ENCODE data around the gene PIGX. TPM values are rescaled to one million over a fixed set of nuclear protein-coding genes. Genes with fewer than 3 reads are reported as not detected.
A peak's percentile ranks its signal among the peaks of the same experiment; 100 is the strongest.

PIGX gene
- total RNA-seq, 2 experiments from 2014 or later, result 40.5 to 56.9 TPM

- DNase-seq (no peak), ATAC-seq (no peak)
- Mint-ChIP-seq H3K36me3 (no peaks in the 10 kb centered on the region), H3K4me3 (no peak overlapping the region), H3K27ac (no peak overlapping the region), H3K9me3 (ENCODE audit: low read depth) (no peaks in the 10 kb centered on the region), H3K4me1 (peaks cover 11% of the 10 kb centered on the region), H3K27me3 (no peaks in the 10 kb centered on the region)
- CTCF ChIA-PET, result interaction anchor here (1.2 to 9.0 kb wide), 2 partner anchors 83 to 161 kb away, joined by 4 to 219 read pairs; no protein-coding TSS in a partner anchor
Observed at GRCh38 chr3:196689941-196690660, 22.1 kb upstream of the PIGX start.

GRCh38 chr3:196691386-196691785 is 20.8 kb upstream of the PIGX start:
- CTCF ChIA-PET, result interaction anchor here (1.2 to 9.0 kb wide), 2 partner anchors 84 to 163 kb away, joined by 4 to 219 read pairs; no protein-coding TSS in a partner anchor
- ATAC-seq (no peak), DNase-seq (no peak)
- peaks cover 2% of the 10 kb centered on the region for H3K9me3 Mint-ChIP-seq (ENCODE audit: low read depth)
- H3K36me3 Mint-ChIP-seq, result no peaks in the 10 kb centered on the region
- no peaks in the 10 kb centered on the region for H3K27me3 Mint-ChIP-seq
- no peak overlapping the region for H3K4me3 Mint-ChIP-seq
- H3K27ac Mint-ChIP-seq, result no peak overlapping the region
- peaks cover 7% of the 10 kb centered on the region for H3K4me1 Mint-ChIP-seq

GRCh38 chr3:196694202-196694638 is 18.0 kb upstream of the PIGX start:
- peak; percentile 79 for ATAC-seq
- H3K4me3 Mint-ChIP-seq, result no peak overlapping the region
- peak; percentile 48 for DNase-seq

GRCh38 chr3:196694941-196695848 is 17.0 kb upstream of the PIGX start:
- peaks cover 2% of the 10 kb centered on the region for H3K9me3 Mint-ChIP-seq (ENCODE audit: low read depth)

More at GRCh38 chr3:196694202-196694638, 18.0 kb upstream of the PIGX start:
- Mint-ChIP-seq H3K36me3 (no peaks in the 10 kb centered on the region), H3K9me3 (ENCODE audit: low read depth) (peaks cover 2% of the 10 kb centered on the region), H3K4me1 (peaks cover 4% of the 10 kb centered on the region), H3K27ac (no peak overlapping the region), H3K27me3 (no peaks in the 10 kb centered on the region)
- CTCF ChIA-PET, result interaction anchor here (0.6 to 2.0 kb wide), 8 partner anchors 10 to 165 kb away, joined by 3 to 17 read pairs (median 4); partner anchors contain the start of genes CEP19 and PIGX

GRCh38 chr3:196695849-196696226 is 16.3 kb upstream of the PIGX start:
- Mint-ChIP-seq H3K4me3 (no peak overlapping the region), H3K27ac (no peak overlapping the region), H3K36me3 (no peaks in the 10 kb centered on the region), H3K27me3 (no peaks in the 10 kb centered on the region), H3K9me3 (ENCODE audit: low read depth) (peaks cover 2% of the 10 kb centered on the region), H3K4me1 (peaks cover 4% of the 10 kb centered on the region)
- no peak for DNase-seq
- CTCF ChIA-PET, result interaction anchor here (0.6 to 1.9 kb wide), 2 partner anchors 16 to 86 kb away, joined by 3 to 5 read pairs; partner anchors contain the start of genes CEP19 and PIGX
- ATAC-seq, result no peak

More at GRCh38 chr3:196694941-196695848, 17.0 kb upstream of the PIGX start:
- Mint-ChIP-seq H3K27me3 (no peaks in the 10 kb centered on the region), H3K27ac (no peak overlapping the region), H3K4me1 (peaks cover 4% of the 10 kb centered on the region), H3K4me3 (no peak overlapping the region), H3K36me3 (no peaks in the 10 kb centered on the region)
- CTCF ChIA-PET, result interaction anchor here (0.6 to 1.9 kb wide), 2 partner anchors 16 to 86 kb away, joined by 3 to 5 read pairs; partner anchors contain the start of genes CEP19 and PIGX
- no peak for DNase-seq
- ATAC-seq, result peak; percentile 18

- Mint-ChIP-seq H3K36me3 (no peaks in the 10 kb centered on the region), H3K9me3 (ENCODE audit: low read depth) (peaks cover 2% of the 10 kb centered on the region), H3K27ac (no peak overlapping the region), H3K27me3 (no peaks in the 10 kb centered on the region), H3K4me3 (no peak overlapping the region), H3K4me1 (peaks cover 4% of the 10 kb centered on the region)
- no peak for ATAC-seq
- no peak for DNase-seq
- CTCF ChIA-PET, result interaction anchor here (1.0 kb wide), 1 partner anchor 13 kb away, joined by 3 read pairs; no protein-coding TSS in a partner anchor
Observed at GRCh38 chr3:196697270-196697669, 14.9 kb upstream of the PIGX start.

- ATAC-seq (no peak), DNase-seq (no peak)
- Mint-ChIP-seq H3K36me3 (no peaks in the 10 kb centered on the region), H3K27ac (no peak overlapping the region), H3K27me3 (no peaks in the 10 kb centered on the region), H3K4me3 (no peak overlapping the region), H3K9me3 (ENCODE audit: low read depth) (peaks cover 2% of the 10 kb centered on the region), H3K4me1 (no peaks in the 10 kb centered on the region)
- CTCF ChIA-PET, result no interaction called here
Observed at GRCh38 chr3:196699749-196700148, 12.4 kb upstream of the PIGX start.

- Mint-ChIP-seq H3K9me3 (ENCODE audit: low read depth) (peaks cover 2% of the 10 kb centered on the region), H3K4me3 (no peak overlapping the region), H3K36me3 (no peaks in the 10 kb centered on the region), H3K27me3 (no peaks in the 10 kb centered on the region), H3K4me1 (no peaks in the 10 kb centered on the region), H3K27ac (no peak overlapping the region)
- ATAC-seq (no peak), DNase-seq (no peak)
- CTCF ChIA-PET, result no interaction called here
Observed at GRCh38 chr3:196700801-196701200, 11.4 kb upstream of the PIGX start.

GRCh38 chr3:196706327-196706726 is 5.8 kb upstream of the PIGX start:
- no peak overlapping the region for H3K4me3 Mint-ChIP-seq
- DNase-seq (no peak), ATAC-seq (no peak)
- H3K36me3 Mint-ChIP-seq, result peaks cover 2% of the 10 kb centered on the region
- H3K4me1 Mint-ChIP-seq, result peaks cover 12% of the 10 kb centered on the region
- no peaks in the 10 kb centered on the region for H3K9me3 Mint-ChIP-seq (ENCODE audit: low read depth)
- CTCF ChIA-PET, result interaction anchor here (0.6 kb wide), 1 partner anchor 25 kb away, joined by 3 read pairs; no protein-coding TSS in a partner anchor
- H3K27me3 Mint-ChIP-seq, result no peaks in the 10 kb centered on the region
- H3K27ac Mint-ChIP-seq, result no peak overlapping the region

GRCh38 chr3:196706731-196707130 is 5.4 kb upstream of the PIGX start:
- Mint-ChIP-seq H3K9me3 (ENCODE audit: low read depth) (no peaks in the 10 kb centered on the region), H3K27me3 (no peaks in the 10 kb centered on the region), H3K4me3 (no peak overlapping the region), H3K27ac (no peak overlapping the region), H3K36me3 (peaks cover 2% of the 10 kb centered on the region), H3K4me1 (peaks cover 16% of the 10 kb centered on the region)
- DNase-seq (no peak), ATAC-seq (no peak)
- CTCF ChIA-PET, result interaction anchor here (0.6 to 1.1 kb wide), 4 partner anchors 12 to 97 kb away, joined by 3 to 4 read pairs (median 3); no protein-coding TSS in a partner anchor

GRCh38 chr3:196707566-196707965 is 4.6 kb upstream of the PIGX start:
- H3K27me3 Mint-ChIP-seq, result no peaks in the 10 kb centered on the region
- CTCF ChIA-PET, result interaction anchor here (0.5 to 1.3 kb wide), 6 partner anchors 11 to 262 kb away, joined by 3 to 4 read pairs (median 3); no protein-coding TSS in a partner anchor
- H3K36me3 Mint-ChIP-seq, result peaks cover 2% of the 10 kb centered on the region
- H3K4me1 Mint-ChIP-seq, result peaks cover 17% of the 10 kb centered on the region
- no peaks in the 10 kb centered on the region for H3K9me3 Mint-ChIP-seq (ENCODE audit: low read depth)
- ATAC-seq (no peak), DNase-seq (no peak)
- no peak overlapping the region for H3K27ac Mint-ChIP-seq
- no peak overlapping the region for H3K4me3 Mint-ChIP-seq

- H3K27me3 Mint-ChIP-seq, result no peaks in the 10 kb centered on the region
- ATAC-seq (no peak), DNase-seq (no peak)
- H3K9me3 Mint-ChIP-seq (ENCODE audit: low read depth), result no peaks in the 10 kb centered on the region
- H3K36me3 Mint-ChIP-seq, result peaks cover 4% of the 10 kb centered on the region
- no peak overlapping the region for H3K4me3 Mint-ChIP-seq
- H3K27ac Mint-ChIP-seq, result no peak overlapping the region
- peaks cover 23% of the 10 kb centered on the region for H3K4me1 Mint-ChIP-seq
- CTCF ChIA-PET, result interaction anchor here (0.6 to 2.2 kb wide), 4 partner anchors 100 to 261 kb away, joined by 3 to 7 read pairs (median 4); no protein-coding TSS in a partner anchor
Observed at GRCh38 chr3:196708467-196708866, 3.7 kb upstream of the PIGX start.

All from activated CD8-positive, alpha-beta memory T cell treated with anti-CD3 and anti-CD28 coated beads, Interleukin-2, amount 10 ng/mL, durations not matched to agents 7 days and 5 days (primary cell).